ENCODE results near the gene PPP1R18. TPM values are rescaled to one million over a fixed set of nuclear protein-coding genes. Genes with fewer than 3 reads are reported as not detected.

PPP1R18 gene
- total RNA-seq, 2 donors from 2014 or later: 190 to 238 TPM

DNA sequence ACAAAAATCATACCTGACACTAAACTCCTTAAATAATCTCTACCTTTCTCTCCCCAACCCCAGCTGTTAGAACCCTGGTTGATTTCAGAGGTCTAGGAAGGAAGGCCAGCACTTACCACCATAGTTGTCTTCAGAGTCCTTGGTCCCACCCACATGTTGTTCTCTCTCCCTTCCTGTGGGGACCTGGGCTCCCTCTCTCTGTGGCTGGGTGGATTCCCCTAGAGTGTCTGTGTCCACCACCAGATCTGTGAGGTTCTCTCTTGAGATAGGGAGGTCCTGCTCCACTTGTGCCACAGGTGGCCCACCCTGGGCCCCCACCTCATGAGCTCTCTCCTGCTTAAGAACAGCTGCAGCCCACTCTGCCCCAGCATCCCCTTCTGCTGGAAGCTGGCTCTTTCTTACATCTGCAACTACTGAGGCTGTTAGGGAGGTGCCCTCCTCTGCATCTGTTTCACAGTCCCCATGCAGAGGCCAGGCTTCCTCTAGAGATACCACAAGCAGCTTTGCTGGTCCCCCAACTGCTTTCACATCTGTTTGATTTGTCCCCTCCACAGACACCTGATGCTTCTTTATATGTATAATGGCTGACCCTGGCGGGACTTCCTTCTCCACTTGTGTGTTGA is 25.4 kb upstream of the PPP1R18 start:
- H3K4me3 Mint-ChIP-seq: no peak overlapping the region
- peak; percentile 56 for ATAC-seq (replicated peaks)
- no peaks in the 10 kb centered on the region for H3K9me3 Mint-ChIP-seq
- no peaks in the 10 kb centered on the region for H3K27me3 Mint-ChIP-seq
- H3K27ac Mint-ChIP-seq: no peak overlapping the region
- peaks cover 97% of the 10 kb centered on the region for H3K36me3 Mint-ChIP-seq (ENCODE audit: low read depth)
- peaks cover 26% of the 10 kb centered on the region for H3K4me1 Mint-ChIP-seq

- H3K36me3 Mint-ChIP-seq (ENCODE audit: low read depth): peaks cover 97% of the 10 kb centered on the region
- ATAC-seq (replicated peaks): no peak
Measured at GRCh38 chr6:30709101-30709868, 22.8 kb upstream of the PPP1R18 start.

DNA sequence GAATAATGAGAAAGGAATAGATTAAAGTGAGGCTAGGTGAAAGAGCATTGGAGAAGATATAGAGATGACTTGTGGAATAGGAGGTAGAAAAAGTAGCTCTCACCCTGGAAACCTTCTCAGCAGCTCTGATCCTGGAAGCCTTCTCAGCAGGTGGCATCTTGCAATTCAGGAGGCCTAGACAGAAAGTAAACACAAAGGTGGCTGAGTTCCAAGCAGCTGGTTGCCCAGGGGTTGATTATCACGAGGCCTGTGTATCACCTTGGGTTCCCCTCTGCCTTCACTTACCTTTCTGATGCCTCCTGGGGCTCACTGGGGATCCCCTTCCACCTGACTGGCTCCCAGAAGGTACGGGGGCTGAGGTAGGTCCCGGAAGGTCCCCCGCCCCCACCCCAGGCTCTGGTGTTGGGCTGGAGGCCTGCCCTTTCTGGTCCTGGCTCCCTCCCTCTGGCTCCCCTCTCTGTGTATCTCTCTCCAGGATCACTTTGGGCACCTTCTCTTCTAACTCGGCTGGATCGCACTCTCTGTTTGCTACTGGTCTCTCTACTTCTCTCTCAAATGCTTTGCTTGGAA is 20.9 kb upstream of the PPP1R18 start:
- Mint-ChIP-seq H3K27ac (no peak overlapping the region), H3K27me3 (no peaks in the 10 kb centered on the region), H3K36me3 (ENCODE audit: low read depth) (peaks cover 97% of the 10 kb centered on the region), H3K9me3 (no peaks in the 10 kb centered on the region), H3K4me3 (no peak overlapping the region), H3K4me1 (peaks cover 13% of the 10 kb centered on the region)
- no peak for ATAC-seq (replicated peaks)

More at GRCh38 chr6:30709101-30709868, 22.8 kb upstream of the PPP1R18 start:
- Mint-ChIP-seq H3K4me1 (peaks cover 13% of the 10 kb centered on the region), H3K9me3 (no peaks in the 10 kb centered on the region), H3K27me3 (no peaks in the 10 kb centered on the region), H3K27ac (no peak overlapping the region), H3K4me3 (no peak overlapping the region)

DNA sequence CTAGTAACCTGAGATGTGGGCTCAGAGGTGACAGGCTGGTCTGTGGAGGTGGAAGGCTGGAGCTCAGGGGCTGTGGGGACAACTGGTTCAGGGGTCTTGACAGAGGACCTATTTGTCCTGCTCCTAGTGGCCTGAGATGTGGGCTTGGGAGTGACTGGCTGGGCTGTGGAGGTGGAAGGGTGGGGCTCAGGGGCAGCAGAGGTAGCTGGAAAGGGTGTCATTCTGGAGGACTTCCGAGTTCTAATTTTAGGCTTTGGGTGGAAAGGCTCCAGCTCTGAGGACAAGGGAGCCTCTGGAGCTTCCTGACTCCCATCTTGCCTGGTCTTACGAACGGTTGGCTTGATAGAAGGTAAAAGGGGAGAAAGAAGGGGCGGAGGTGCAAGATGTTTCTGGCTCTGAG is 19.2 kb upstream of the PPP1R18 start:
- H3K27me3 Mint-ChIP-seq: no peaks in the 10 kb centered on the region
- no peaks in the 10 kb centered on the region for H3K9me3 Mint-ChIP-seq
- H3K36me3 Mint-ChIP-seq (ENCODE audit: low read depth): peaks cover 92% of the 10 kb centered on the region
- no peak overlapping the region for H3K27ac Mint-ChIP-seq
- no peak for ATAC-seq (replicated peaks)
- peaks cover 7% of the 10 kb centered on the region for H3K4me1 Mint-ChIP-seq
- H3K4me3 Mint-ChIP-seq: no peak overlapping the region

GRCh38 chr6:30703821-30704220 is 17.4 kb upstream of the PPP1R18 start:
- H3K27me3 Mint-ChIP-seq: no peaks in the 10 kb centered on the region
- peaks cover 7% of the 10 kb centered on the region for H3K4me1 Mint-ChIP-seq
- H3K4me3 Mint-ChIP-seq: no peak overlapping the region
- ATAC-seq (replicated peaks): no peak
- peak overlapping the region; percentile 66 for H3K27ac Mint-ChIP-seq
- H3K9me3 Mint-ChIP-seq: no peaks in the 10 kb centered on the region
- H3K36me3 Mint-ChIP-seq (ENCODE audit: low read depth): peaks cover 95% of the 10 kb centered on the region

DNA sequence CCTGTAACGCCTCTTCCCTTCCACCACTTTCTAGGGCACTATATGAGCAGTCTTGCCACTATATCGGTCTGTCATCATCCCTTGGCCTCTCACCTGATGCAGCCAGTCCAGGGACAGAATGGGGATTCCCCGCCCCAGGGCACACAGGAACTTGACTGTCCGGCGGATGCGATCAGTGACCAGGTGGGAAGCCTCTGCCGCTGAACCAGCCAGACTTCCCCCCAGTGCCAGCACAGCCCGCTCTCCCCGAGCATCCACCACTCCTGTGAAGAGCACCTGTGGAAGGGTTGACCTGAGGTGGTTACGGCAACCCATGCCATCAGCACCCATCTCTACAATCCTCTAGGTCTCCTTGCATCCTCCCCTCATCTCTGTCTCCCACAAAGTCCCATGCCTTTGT is 16.6 kb upstream of the PPP1R18 start:
- Mint-ChIP-seq H3K4me1 (peaks cover 7% of the 10 kb centered on the region), H3K9me3 (no peaks in the 10 kb centered on the region), H3K27me3 (no peaks in the 10 kb centered on the region), H3K4me3 (no peak overlapping the region), H3K36me3 (ENCODE audit: low read depth) (peaks cover 88% of the 10 kb centered on the region), H3K27ac (no peak overlapping the region)
- ATAC-seq (replicated peaks): no peak

DNA sequence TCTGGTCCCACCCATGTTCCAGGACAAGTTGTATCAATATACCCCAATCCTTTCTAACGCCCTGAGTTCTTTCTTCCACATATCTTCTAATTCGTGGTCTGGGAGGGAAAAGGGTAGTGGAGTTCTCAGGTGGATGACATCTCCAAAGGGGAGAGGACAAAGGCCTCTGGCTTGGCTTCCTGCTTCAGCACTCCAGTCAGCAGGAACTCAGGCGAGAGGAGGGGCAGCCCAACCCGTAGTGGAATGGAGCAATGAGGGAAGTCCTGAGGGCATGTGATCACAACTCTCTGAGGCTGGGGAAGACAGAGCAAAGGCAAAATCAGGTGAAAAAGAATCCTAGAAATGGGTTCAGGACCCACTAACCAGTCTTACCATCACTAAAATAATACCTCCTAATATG is 13.9 kb upstream of the PPP1R18 start:
- ATAC-seq (replicated peaks): no peak
- Mint-ChIP-seq H3K36me3 (ENCODE audit: low read depth) (peaks cover 61% of the 10 kb centered on the region), H3K9me3 (no peaks in the 10 kb centered on the region), H3K27me3 (no peaks in the 10 kb centered on the region), H3K4me3 (no peak overlapping the region), H3K4me1 (peaks cover 4% of the 10 kb centered on the region), H3K27ac (no peak overlapping the region)

DNA sequence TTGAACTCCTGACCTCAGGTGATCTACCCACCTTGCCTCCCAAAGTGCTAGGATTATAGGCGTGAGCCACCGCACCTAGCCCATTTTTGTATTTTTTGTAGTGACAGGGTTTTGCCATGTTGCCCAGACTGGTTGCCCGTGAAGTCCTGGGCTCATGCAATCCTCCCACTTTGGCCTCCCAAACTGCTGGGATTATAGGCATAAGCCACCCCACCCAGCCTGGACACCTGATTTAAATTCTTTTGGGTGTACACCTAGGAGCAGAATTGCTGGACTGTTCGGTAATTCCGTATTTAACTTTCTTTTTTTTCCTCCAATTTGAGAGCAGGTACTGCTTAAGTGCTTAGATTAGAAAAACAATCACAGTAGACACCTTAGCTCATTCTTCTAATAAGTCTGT is 10.0 kb upstream of the PPP1R18 start:
- Mint-ChIP-seq H3K36me3 (ENCODE audit: low read depth) (peaks cover 24% of the 10 kb centered on the region), H3K27ac (no peak overlapping the region), H3K27me3 (no peaks in the 10 kb centered on the region), H3K9me3 (no peaks in the 10 kb centered on the region), H3K4me3 (no peak overlapping the region), H3K4me1 (no peaks in the 10 kb centered on the region)
- no peak for ATAC-seq (replicated peaks)

DNA sequence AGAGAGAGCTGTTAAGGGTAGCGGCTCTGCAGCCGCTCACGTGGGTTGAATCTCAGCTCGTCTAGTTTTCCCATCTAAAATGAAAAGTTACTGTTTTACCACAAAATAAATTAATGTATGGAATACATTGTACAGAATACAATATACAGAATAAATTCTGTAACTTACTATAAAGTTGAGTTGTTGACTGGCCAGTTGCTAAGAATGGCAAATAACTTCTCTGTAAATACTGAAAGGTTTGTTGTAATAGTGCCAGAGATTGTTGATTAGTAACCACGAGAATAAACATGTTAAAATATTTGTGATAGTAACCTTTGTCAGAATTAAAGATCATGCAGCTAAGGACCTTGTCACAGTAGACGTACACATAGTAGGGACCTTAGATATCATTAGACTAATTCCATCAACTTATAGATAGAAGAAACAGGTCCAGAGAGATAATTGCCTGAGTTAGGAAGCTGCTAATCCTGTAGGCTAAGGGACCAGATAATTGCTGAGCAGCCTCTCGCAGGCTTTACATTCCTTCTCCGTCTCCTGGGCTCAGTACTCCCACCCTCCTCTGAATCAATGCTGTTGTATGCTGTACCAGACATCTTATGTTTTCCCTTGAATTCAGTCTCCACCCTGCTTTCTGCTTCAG is 4.9 kb upstream of the PPP1R18 start:
- no peaks in the 10 kb centered on the region for H3K9me3 Mint-ChIP-seq
- H3K36me3 Mint-ChIP-seq (ENCODE audit: low read depth): peaks cover 30% of the 10 kb centered on the region
- H3K4me3 Mint-ChIP-seq: peak overlapping the region; percentile 98
- ATAC-seq (replicated peaks): no peak
- no peaks in the 10 kb centered on the region for H3K27me3 Mint-ChIP-seq
- H3K4me1 Mint-ChIP-seq: peaks cover 23% of the 10 kb centered on the region
- peak overlapping the region; percentile 97 for H3K27ac Mint-ChIP-seq

- H3K36me3 Mint-ChIP-seq (ENCODE audit: low read depth): peaks cover 37% of the 10 kb centered on the region
- peak within 1 kb of the TSS; percentile 98 for H3K4me3 Mint-ChIP-seq
- peak; percentile 55 for ATAC-seq (replicated peaks)
- peak within 1 kb of the TSS; percentile 97 for H3K27ac Mint-ChIP-seq
- H3K4me1 Mint-ChIP-seq: peaks cover 23% of the 10 kb centered on the region
- no peaks in the 10 kb centered on the region for H3K27me3 Mint-ChIP-seq
- H3K9me3 Mint-ChIP-seq: no peaks in the 10 kb centered on the region
Measured at GRCh38 chr6:30690403-30691207, 4.2 kb upstream of the PPP1R18 start, which contains the start of gene NRM. Gene NRM (minus strand): TSS chr6:30690984. CDS start chr6:30690974, 10 bp downstream.

GRCh38 chr6:30689985-30690384 is 3.5 kb upstream of the PPP1R18 start:
- H3K4me3 Mint-ChIP-seq: peak overlapping the region; percentile 98
- H3K36me3 Mint-ChIP-seq (ENCODE audit: low read depth): peaks cover 44% of the 10 kb centered on the region
- peaks cover 23% of the 10 kb centered on the region for H3K4me1 Mint-ChIP-seq
- no peaks in the 10 kb centered on the region for H3K27me3 Mint-ChIP-seq
- no peaks in the 10 kb centered on the region for H3K9me3 Mint-ChIP-seq
- no peak for ATAC-seq (replicated peaks)
- peak overlapping the region; percentile 97 for H3K27ac Mint-ChIP-seq

DNA sequence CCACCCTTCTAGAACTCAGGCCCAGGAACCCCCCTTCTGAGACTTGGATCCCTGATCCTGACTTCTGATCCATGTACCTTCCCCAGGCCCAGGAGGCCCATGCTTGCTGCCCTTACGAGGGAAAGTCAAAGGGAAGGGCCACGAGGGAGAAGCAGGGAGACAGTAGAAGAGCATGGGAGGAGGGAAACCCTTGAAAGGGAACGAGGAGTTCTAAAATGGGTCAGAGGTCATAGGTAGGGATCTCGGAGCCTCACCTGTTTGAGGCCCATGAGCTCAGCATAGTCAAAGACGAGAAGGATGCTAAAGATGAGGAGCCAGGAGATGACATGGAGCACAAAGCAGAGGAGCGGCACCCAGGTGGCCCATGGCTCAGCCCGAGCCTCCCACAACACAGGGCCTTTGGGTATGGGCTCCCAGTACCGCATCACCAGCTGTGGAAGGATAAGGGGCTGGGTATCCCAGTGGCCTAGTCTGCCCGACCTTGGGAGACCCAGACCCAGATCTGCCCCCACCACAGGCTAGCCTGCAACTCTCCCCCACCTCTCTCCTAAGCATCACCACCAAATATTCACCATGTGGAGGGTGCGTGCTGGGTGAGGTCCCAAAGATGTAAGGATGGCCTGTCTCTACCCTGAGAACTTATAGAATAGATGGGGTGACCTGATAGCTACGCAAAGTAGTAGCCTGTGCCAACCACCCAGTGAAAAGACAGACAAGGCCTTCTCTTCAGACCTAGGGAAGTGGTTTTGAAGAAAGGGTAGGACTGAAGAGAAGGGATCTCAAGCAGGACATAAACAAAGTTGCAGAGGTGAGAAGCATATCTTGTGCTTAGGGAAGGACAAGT is 2.8 kb upstream of the PPP1R18 start:
- peak overlapping the region; percentile 97 for H3K27ac Mint-ChIP-seq
- H3K4me3 Mint-ChIP-seq: peak overlapping the region; percentile 98
- H3K36me3 Mint-ChIP-seq (ENCODE audit: low read depth): peaks cover 51% of the 10 kb centered on the region
- no peaks in the 10 kb centered on the region for H3K9me3 Mint-ChIP-seq
- ATAC-seq (replicated peaks): no peak
- H3K27me3 Mint-ChIP-seq: no peaks in the 10 kb centered on the region
- H3K4me1 Mint-ChIP-seq: peaks cover 23% of the 10 kb centered on the region

- Mint-ChIP-seq H3K9me3 (no peaks in the 10 kb centered on the region), H3K4me3 (peak overlapping the region; percentile 98), H3K36me3 (ENCODE audit: low read depth) (peaks cover 58% of the 10 kb centered on the region), H3K27ac (peak overlapping the region; percentile 97), H3K27me3 (no peaks in the 10 kb centered on the region), H3K4me1 (peaks cover 23% of the 10 kb centered on the region)
- no peak for ATAC-seq (replicated peaks)
Measured at GRCh38 chr6:30688569-30688968, 2.1 kb upstream of the PPP1R18 start.
